HG03342 (cell line): ENCODE data around the gene TLE3.
A peak's percentile ranks its signal among the peaks of the same experiment; 100 is the strongest.

Experiments
- ATAC-seq: cut with Tn5 transposase; IDR thresholded peaks from one replicate; pipeline ENCODE4 v1.9.1; 2021; ENCODE audit warnings: mild to moderate bottlenecking, moderate library complexity; ENCODE audit not compliant: unreplicated experiment

Gene TLE3

GRCh38 chr15:70033109-70033508 lies 64.6 kb downstream of the TLE3 start:
- ATAC-seq, result no peak

- ATAC-seq, result no peak
Measured at GRCh38 chr15:70032509-70032908, 65.2 kb downstream of the TLE3 start.

GRCh38 chr15:70031713-70032112 lies 66.0 kb downstream of the TLE3 start:
- no peak for ATAC-seq

GRCh38 chr15:70031261-70031660 lies 66.5 kb downstream of the TLE3 start:
- ATAC-seq, result no peak

- ATAC-seq, result no peak
Measured at GRCh38 chr15:70030851-70031250, 66.9 kb downstream of the TLE3 start.

GRCh38 chr15:70029297-70029701 lies 68.4 kb downstream of the TLE3 start:
- no peak for ATAC-seq

GRCh38 chr15:70027518-70027917 lies 70.2 kb downstream of the TLE3 start:
- ATAC-seq, result no peak

GRCh38 chr15:70026991-70027390 lies 70.7 kb downstream of the TLE3 start:
- ATAC-seq, result no peak

- no peak for ATAC-seq
Measured at GRCh38 chr15:70025413-70026296, 72.1 kb downstream of the TLE3 start.

GRCh38 chr15:70024521-70024920 lies 73.2 kb downstream of the TLE3 start:
- no peak for ATAC-seq

- no peak for ATAC-seq
Measured at GRCh38 chr15:70023769-70024491, 73.8 kb downstream of the TLE3 start.

- ATAC-seq, result peak; percentile 88
Measured at GRCh38 chr15:70023064-70023768, 74.5 kb downstream of the TLE3 start.

GRCh38 chr15:70020229-70020628 lies 77.5 kb downstream of the TLE3 start:
- no peak for ATAC-seq

GRCh38 chr15:70018646-70019600 lies 78.8 kb downstream of the TLE3 start:
- ATAC-seq, result no peak

GRCh38 chr15:70017801-70018200 lies 79.9 kb downstream of the TLE3 start:
- ATAC-seq, result no peak

- ATAC-seq, result no peak
Measured at GRCh38 chr15:70017025-70017424, 80.7 kb downstream of the TLE3 start.

- ATAC-seq, result no peak
Measured at GRCh38 chr15:70016511-70016994, 81.2 kb downstream of the TLE3 start.

GRCh38 chr15:70014860-70015490 lies 82.7 kb downstream of the TLE3 start:
- ATAC-seq, result peak; percentile 81

- no peak for ATAC-seq
Measured at GRCh38 chr15:70014331-70014730, 83.4 kb downstream of the TLE3 start.
